Measurements from ENCODE around the gene RAMP2. TPM values are rescaled to one million over a fixed set of nuclear protein-coding genes. Genes with fewer than 3 reads are reported as not detected.
A peak's percentile ranks its signal among the peaks of the same experiment; 100 is the strongest.

The RAMP2 gene
- total and polyA plus RNA-seq, 2 of the 13 experiments (the other 11 are each of a cell fraction or from before 2014, with no cell fraction given) = 1.4 to 5.2 TPM

- 0 out of 2 replicates have a peak, but pooled peaks have one; percentile 27 for TF ChIP-seq ZNF354B (CRISPR knock-in tag; IDR thresholded peaks at IDR 0.05)
- TF ChIP-seq NFKBIZ (CRISPR knock-in tag; IDR thresholded peaks at IDR 0.05) = 0 out of 2 replicates have a peak, but pooled peaks have one; percentile 11
- TF ChIP-seq ZFP36L2 (CRISPR knock-in tag; IDR thresholded peaks at IDR 0.05) = no peak; the same call in 1 of the 2 replicates
- TF ChIP-seq SPEN (CRISPR knock-in tag; IDR thresholded peaks at IDR 0.05; ENCODE audit: low read depth) = peak; percentile 71
- TF ChIP-seq NCOA2 (CRISPR knock-in tag; IDR thresholded peaks at IDR 0.05) = peak; percentile 87
- TF ChIP-seq CC2D1A (CRISPR knock-in tag; IDR thresholded peaks at IDR 0.05) = no peak
- TF ChIP-seq ZNF605 (CRISPR knock-in tag; IDR thresholded peaks at IDR 0.05) = peak; percentile 43; the same call in 1 of the 2 replicates
- TF ChIP-seq ZFY (CRISPR knock-in tag; IDR thresholded peaks at IDR 0.05) = peak; percentile 44
- no peak for TF ChIP-seq ZNF564 (CRISPR knock-in tag; IDR thresholded peaks at IDR 0.05)
- no peak; the same call in 1 of the 2 replicates for TF ChIP-seq FOXP1 (IDR thresholded peaks at IDR 0.05)
- peak; percentile 68 for TF ChIP-seq FOXP1 (CRISPR knock-in tag; IDR thresholded peaks at IDR 0.05)
- peak; percentile 64; the same call in 1 of the 2 replicates for TF ChIP-seq ZNF121 (CRISPR knock-in tag; IDR thresholded peaks at IDR 0.05)
- TF ChIP-seq PAX8 (CRISPR knock-in tag; IDR thresholded peaks at IDR 0.05; ENCODE audit: borderline replicate concordance) = 0 out of 2 replicates have a peak, but pooled peaks have one; percentile 18
- TF ChIP-seq HMG20B (CRISPR knock-in tag; conservative IDR thresholded peaks at IDR 0.05) = peak; percentile 88
- TF ChIP-seq RAD51 (IDR thresholded peaks at IDR 0.05; ENCODE audit: borderline replicate concordance) = no peak
- no peak for TF ChIP-seq ZKSCAN1 (IDR thresholded peaks at IDR 0.05; ENCODE audit: low read length)
- TF ChIP-seq HNRNPLL (IDR thresholded peaks at IDR 0.05; ENCODE audit: low read depth, low read length, poor library complexity, severe bottlenecking) = peak; percentile 26
- TF ChIP-seq POLR2G (IDR thresholded peaks at IDR 0.05; ENCODE audit: low read depth, low read length) = peak; percentile 96
- TF ChIP-seq ZSCAN12 (CRISPR knock-in tag; IDR thresholded peaks at IDR 0.05) = no peak
- peak; percentile 91 for TF ChIP-seq ZNF609 (CRISPR knock-in tag; IDR thresholded peaks at IDR 0.05; ENCODE audit: borderline replicate concordance)
- TF ChIP-seq TCF12 (IDR thresholded peaks at IDR 0.05) = no peak
- TF ChIP-seq TCF12 (CRISPR knock-in tag; IDR thresholded peaks at IDR 0.05) = peak; percentile 92
- TF ChIP-seq ZC3H13 (CRISPR knock-in tag; IDR thresholded peaks at IDR 0.05) = peak; percentile 96
- no peak for TF ChIP-seq MAFG (CRISPR knock-in tag; IDR thresholded peaks at IDR 0.05)
- TF ChIP-seq NR3C1 (CRISPR knock-in tag; IDR thresholded peaks at IDR 0.05) = no peak
- no peak; the same call in 1 of the 2 replicates for TF ChIP-seq TOPORS (CRISPR knock-in tag; IDR thresholded peaks at IDR 0.05)
- TF ChIP-seq ZNF280B (CRISPR knock-in tag; IDR thresholded peaks at IDR 0.05; ENCODE audit: borderline replicate concordance) = no peak
Observed at GRCh38 chr17:42779936-42780850, 19.2 kb downstream of the RAMP2 start, which contains the start of gene WNK4 (continued).
